Measurements from ENCODE around the gene RBP3. TPM values are rescaled to one million over a fixed set of nuclear protein-coding genes. Genes with fewer than 3 reads are reported as not detected.

Gene RBP3
- total and polyA plus RNA-seq, 4 experiments from 2014 or later, result not detected

- H3K36me3 Mint-ChIP-seq, result no peaks in the 10 kb centered on the region
- Histone ChIP-seq H3K27ac (ENCODE audit: low read depth, low read length) (no peak overlapping the region), H3K4me3 (ENCODE audit: low read length in 2 of 2) (no peak overlapping the region), H3K27me3 (ENCODE audit: insufficient read depth, low read length) (no peaks in the 10 kb centered on the region), H3K4me1 (ENCODE audit: insufficient read depth, low read length) (peaks cover 14% of the 10 kb centered on the region), H3K9me3 (ENCODE audit: control insufficient read depth in 1 of 2, low read length in 2 of 2) (no peaks in the 10 kb centered on the region), H3K36me3 (ENCODE audit: insufficient read depth, low read length) (no peaks in the 10 kb centered on the region)
- CTCF ChIA-PET (ENCODE audit: partially characterized antibody), result interaction anchor here (0.9 to 7.7 kb wide), 4 partner anchors 24 to 291 kb away, joined by 3 to 244 read pairs (median 52); no protein-coding TSS in a partner anchor
- no peak overlapping the region for H3K27ac Mint-ChIP-seq
- no peak overlapping the region for H3K4me3 Mint-ChIP-seq
- peaks cover 3% of the 10 kb centered on the region in 2 donors for H3K27me3 Mint-ChIP-seq
- H3K9me3 Mint-ChIP-seq, result no peaks in the 10 kb centered on the region
- POLR2A ChIA-PET (ENCODE audit: partially characterized antibody), result no interaction called here
- intact Hi-C loops (cut with micrococcal nuclease), result no loop called here
- DNase-seq, result no peak
- peaks cover 9 to 13% (median 12%) of the 10 kb centered on the region in 4 donors for H3K4me1 Mint-ChIP-seq
Measured at GRCh38 chr10:47316131-47316530, 32.0 kb upstream of the RBP3 start.

- Histone ChIP-seq H3K36me3 (ENCODE audit: insufficient read depth, low read length) (no peaks in the 10 kb centered on the region), H3K27ac (ENCODE audit: low read depth, low read length) (no peak overlapping the region), H3K9me3 (ENCODE audit: control insufficient read depth in 1 of 2, low read length in 2 of 2) (no peaks in the 10 kb centered on the region), H3K4me3 (ENCODE audit: low read length in 2 of 2) (no peak overlapping the region), H3K4me1 (ENCODE audit: insufficient read depth, low read length) (peaks cover 3% of the 10 kb centered on the region), H3K27me3 (ENCODE audit: insufficient read depth, low read length) (no peaks in the 10 kb centered on the region)
- intact Hi-C loops (cut with micrococcal nuclease), result no loop called here
- H3K9me3 Mint-ChIP-seq, result peaks cover 0 to under 1% (median 0%) of the 10 kb centered on the region in 8 donors
- DNase-seq, result no peak
- no peaks in the 10 kb centered on the region for H3K36me3 Mint-ChIP-seq
- no peak overlapping the region for H3K4me3 Mint-ChIP-seq
- CTCF ChIA-PET (ENCODE audit: partially characterized antibody), result interaction anchor here (2.2 kb wide), 1 partner anchor 269 kb away, joined by 6 read pairs; no protein-coding TSS in a partner anchor
- peaks cover 3 to 7% of the 10 kb centered on the region in 2 donors for H3K27me3 Mint-ChIP-seq
- peaks cover 0 to 1% (median under 1%) of the 10 kb centered on the region in 4 donors for H3K4me1 Mint-ChIP-seq
- no peak overlapping the region for H3K27ac Mint-ChIP-seq
- POLR2A ChIA-PET (ENCODE audit: partially characterized antibody), result no interaction called here
Measured at GRCh38 chr10:47317251-47317650, 30.9 kb upstream of the RBP3 start.

GRCh38 chr10:47318706-47319105 is 29.5 kb upstream of the RBP3 start:
- H3K27ac ChIP-seq (ENCODE audit: low read depth, low read length), result no peak overlapping the region
- Mint-ChIP-seq H3K27ac (no peak overlapping the region), H3K4me3 (no peak overlapping the region), H3K27me3 (peaks cover 3 to 7% of the 10 kb centered on the region in 2 donors), H3K9me3 (peaks cover 0 to 1% (median 0%) of the 10 kb centered on the region in 8 donors), H3K4me1 (no peaks in the 10 kb centered on the region), H3K36me3 (no peaks in the 10 kb centered on the region)
- no peaks in the 10 kb centered on the region for H3K4me1 ChIP-seq (ENCODE audit: insufficient read depth, low read length)
- H3K4me3 ChIP-seq (ENCODE audit: low read length in 2 of 2), result no peak overlapping the region
- no peak for DNase-seq
- ChIA-PET POLR2A (ENCODE audit: partially characterized antibody) (no interaction called here), CTCF (ENCODE audit: partially characterized antibody) (interaction anchor here (2.2 to 3.3 kb wide), 2 partner anchors 271 to 294 kb away, joined by 6 to 11 read pairs; no protein-coding TSS in a partner anchor)
- H3K27me3 ChIP-seq (ENCODE audit: insufficient read depth, low read length), result no peaks in the 10 kb centered on the region
- H3K9me3 ChIP-seq (ENCODE audit: control insufficient read depth in 1 of 2, low read length in 2 of 2), result no peaks in the 10 kb centered on the region
- H3K36me3 ChIP-seq (ENCODE audit: insufficient read depth, low read length), result no peaks in the 10 kb centered on the region
- intact Hi-C loops (cut with micrococcal nuclease), result no loop called here

GRCh38 chr10:47319784-47320183 is 28.4 kb upstream of the RBP3 start:
- Histone ChIP-seq H3K4me3 (ENCODE audit: low read length in 2 of 2) (no peak overlapping the region), H3K9me3 (ENCODE audit: control insufficient read depth in 1 of 2, low read length in 2 of 2) (no peaks in the 10 kb centered on the region), H3K4me1 (ENCODE audit: insufficient read depth, low read length) (no peaks in the 10 kb centered on the region), H3K27ac (ENCODE audit: low read depth, low read length) (no peak overlapping the region), H3K36me3 (ENCODE audit: insufficient read depth, low read length) (no peaks in the 10 kb centered on the region), H3K27me3 (ENCODE audit: insufficient read depth, low read length) (no peaks in the 10 kb centered on the region)
- Mint-ChIP-seq H3K4me3 (no peak overlapping the region), H3K9me3 (peaks cover 0 to 1% (median 0%) of the 10 kb centered on the region in 8 donors), H3K27me3 (peaks cover 3 to 7% of the 10 kb centered on the region in 2 donors), H3K4me1 (no peaks in the 10 kb centered on the region), H3K27ac (no peak overlapping the region), H3K36me3 (no peaks in the 10 kb centered on the region)
- intact Hi-C loops (cut with micrococcal nuclease), result no loop called here
- ChIA-PET CTCF (ENCODE audit: partially characterized antibody) (interaction anchor here (2.2 to 3.3 kb wide), 2 partner anchors 272 to 295 kb away, joined by 6 to 11 read pairs; no protein-coding TSS in a partner anchor), POLR2A (ENCODE audit: partially characterized antibody) (no interaction called here)
- DNase-seq, result no peak

GRCh38 chr10:47320812-47321211 is 27.4 kb upstream of the RBP3 start:
- H3K4me3 Mint-ChIP-seq, result no peak overlapping the region
- ChIA-PET POLR2A (ENCODE audit: partially characterized antibody) (no interaction called here), CTCF (ENCODE audit: partially characterized antibody) (interaction anchor here (3.3 kb wide), 1 partner anchor 296 kb away, joined by 11 read pairs; no protein-coding TSS in a partner anchor)
- peaks cover 0 to 1% (median 0%) of the 10 kb centered on the region in 8 donors for H3K9me3 Mint-ChIP-seq
- no peak overlapping the region for H3K4me3 ChIP-seq (ENCODE audit: low read length in 2 of 2)
- no peak overlapping the region for H3K27ac ChIP-seq (ENCODE audit: low read depth, low read length)
- DNase-seq, result no peak
- peaks cover 3 to 7% of the 10 kb centered on the region in 2 donors for H3K27me3 Mint-ChIP-seq
- no peaks in the 10 kb centered on the region for H3K36me3 Mint-ChIP-seq
- intact Hi-C loops (cut with micrococcal nuclease), result no loop called here
- no peak overlapping the region for H3K27ac Mint-ChIP-seq
- H3K4me1 ChIP-seq (ENCODE audit: insufficient read depth, low read length), result no peaks in the 10 kb centered on the region
- no peaks in the 10 kb centered on the region for H3K4me1 Mint-ChIP-seq
- no peaks in the 10 kb centered on the region for H3K36me3 ChIP-seq (ENCODE audit: insufficient read depth, low read length)
- no peaks in the 10 kb centered on the region for H3K27me3 ChIP-seq (ENCODE audit: insufficient read depth, low read length)
- H3K9me3 ChIP-seq (ENCODE audit: control insufficient read depth in 1 of 2, low read length in 2 of 2), result no peaks in the 10 kb centered on the region

GRCh38 chr10:47321521-47322195 is 26.5 kb upstream of the RBP3 start:
- DNase-seq, result no peak
- Mint-ChIP-seq H3K36me3 (no peaks in the 10 kb centered on the region), H3K4me1 (no peaks in the 10 kb centered on the region), H3K4me3 (no peak overlapping the region), H3K27me3 (peaks cover 3 to 7% of the 10 kb centered on the region in 2 donors), H3K27ac (no peak overlapping the region), H3K9me3 (peaks cover 0 to 1% (median 0%) of the 10 kb centered on the region in 8 donors)
- H3K9me3 ChIP-seq (ENCODE audit: control insufficient read depth in 1 of 2, low read length in 2 of 2), result no peaks in the 10 kb centered on the region
- no peaks in the 10 kb centered on the region for H3K36me3 ChIP-seq (ENCODE audit: insufficient read depth, low read length)
- H3K4me1 ChIP-seq (ENCODE audit: insufficient read depth, low read length), result no peaks in the 10 kb centered on the region
- H3K4me3 ChIP-seq (ENCODE audit: low read length in 2 of 2), result no peak overlapping the region
- H3K27me3 ChIP-seq (ENCODE audit: insufficient read depth, low read length), result no peaks in the 10 kb centered on the region
- intact Hi-C loops (cut with micrococcal nuclease), result no loop called here
- ChIA-PET POLR2A (ENCODE audit: partially characterized antibody) (no interaction called here), CTCF (ENCODE audit: partially characterized antibody) (interaction anchor here (0.6 to 4.6 kb wide), 5 partner anchors 10 to 326 kb away, joined by 3 to 18 read pairs (median 5); no protein-coding TSS in a partner anchor)
- no peak overlapping the region for H3K27ac ChIP-seq (ENCODE audit: low read depth, low read length)

- Histone ChIP-seq H3K27me3 (ENCODE audit: insufficient read depth, low read length) (no peaks in the 10 kb centered on the region), H3K27ac (ENCODE audit: low read depth, low read length) (no peak within 1 kb of the TSS), H3K4me1 (ENCODE audit: insufficient read depth, low read length) (no peaks in the 10 kb centered on the region), H3K4me3 (ENCODE audit: low read length in 2 of 2) (no peak within 1 kb of the TSS), H3K36me3 (ENCODE audit: insufficient read depth, low read length) (no peaks in the 10 kb centered on the region), H3K9me3 (ENCODE audit: control insufficient read depth in 1 of 2, low read length in 2 of 2) (no peaks in the 10 kb centered on the region)
- H3K27ac Mint-ChIP-seq, result peak within 1 kb of the TSS in 1 of 7 donors; percentile 54
- no peaks in the 10 kb centered on the region for H3K36me3 Mint-ChIP-seq
- H3K9me3 Mint-ChIP-seq, result peaks cover 0 to 1% (median 0%) of the 10 kb centered on the region in 8 donors
- no peaks in the 10 kb centered on the region for H3K4me1 Mint-ChIP-seq
- no peak within 1 kb of the TSS for H3K4me3 Mint-ChIP-seq
- intact Hi-C loops (cut with micrococcal nuclease), result no loop called here
- POLR2A ChIA-PET (ENCODE audit: partially characterized antibody), result no interaction called here
- H3K27me3 Mint-ChIP-seq, result peaks cover 3 to 7% of the 10 kb centered on the region in 2 donors
- CTCF ChIA-PET (ENCODE audit: partially characterized antibody), result interaction anchor here (0.6 to 4.6 kb wide), 6 partner anchors 9 to 327 kb away, joined by 3 to 18 read pairs (median 4); no protein-coding TSS in a partner anchor
- no peak for DNase-seq
Measured at GRCh38 chr10:47322300-47323061, 25.7 kb upstream of the RBP3 start, which contains the start of gene GDF2. TSS of gene GDF2 (plus strand) at chr10:47322454. CDS start at chr10:47322669, 215 bp downstream.

Data from CD4-positive, alpha-beta memory T cell (primary cell).